Measurements from ENCODE around the gene AMD1. TPM values are rescaled to one million over a fixed set of nuclear protein-coding genes. Genes with fewer than 3 reads are reported as not detected.

The AMD1 gene
- total and polyA plus RNA-seq, 2 of the 8 experiments (the other 6 are each of a cell fraction or from before 2014, with no cell fraction given), result 60.9 to 177 TPM

GRCh38 chr6:110874880-110875547, 429 bp downstream of the AMD1 start (continued):
- no peak for TF ChIP-seq CHD7 (IDR thresholded peaks at IDR 0.05; ENCODE audit: insufficient replicate concordance, low read length)
- TF ChIP-seq E2F6 (IDR thresholded peaks at IDR 0.05), result peak; percentile 35; the same call in 1 of the 2 replicates
- no peak for TF ChIP-seq SUZ12 (IDR thresholded peaks at IDR 0.05; ENCODE audit: low read length)
- TF ChIP-seq NRF1 (IDR thresholded peaks at IDR 0.05; ENCODE audit: low read depth, low read length), result no peak
- TF ChIP-seq TAF7 (optimal IDR thresholded peaks at IDR 0.05; ENCODE audit: borderline replicate concordance, low read depth, low read length), result peak; percentile 53
- no peak for TF ChIP-seq BRCA1 (IDR thresholded peaks at IDR 0.05; ENCODE audit: low read depth, low read length)
- TF ChIP-seq, protein P1, sequence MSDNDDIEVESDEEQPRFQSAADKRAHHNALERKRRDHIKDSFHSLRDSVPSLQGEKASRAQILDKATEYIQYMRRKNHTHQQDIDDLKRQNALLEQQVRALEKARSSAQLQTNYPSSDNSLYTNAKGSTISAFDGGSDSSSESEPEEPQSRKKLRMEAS (IDR thresholded peaks at IDR 0.05), result peak; percentile 54; the same call in 1 of the 2 replicates

Data from H1 (cell line).